Nephron (organoid): Measurements from ENCODE around the gene GPC1.

Experiments used
- H3K27ac Mint-ChIP-seq, 3 experiments: 2 replicates each; pipeline ENCODE4 v1.8.0; 2020; ENCODE audit warnings: mixed read lengths in 3 of 3, mild to moderate bottlenecking in 2 of 3, moderate library complexity in 1 of 3
- H3K27me3 Mint-ChIP-seq: 2 replicates; pipeline ENCODE4 v1.8.0; 2021; ENCODE audit warnings: low read depth, mild to moderate bottlenecking, moderate library complexity, mixed read lengths
- H3K36me3 Mint-ChIP-seq: 2 replicates; pipeline ENCODE4 v1.8.0; 2020; ENCODE audit warnings: low read depth, mixed read lengths
- H3K4me1 Mint-ChIP-seq: 2 replicates; pipeline ENCODE4 v1.8.0; 2020; ENCODE audit warnings: mixed read lengths
- H3K4me3 Mint-ChIP-seq, 3 experiments: 2 replicates each; pipeline ENCODE4 v1.8.0; 2020; ENCODE audit warnings: mild to moderate bottlenecking in 3 of 3, mixed read lengths in 3 of 3, moderate library complexity in 2 of 3
- H3K9me3 Mint-ChIP-seq: 2 replicates; pipeline ENCODE4 v1.8.0; 2020; ENCODE audit warnings: mixed read lengths
- CTCF ChIP-seq, 3 experiments: fragments of 200-600 bp; sonication (generic); IDR thresholded peaks; one replicate each; pipeline ENCODE4 v1.5.0; 2021; ENCODE audit warnings: antibody characterized with exemption in 3 of 3; ENCODE audit not compliant: unreplicated experiment in 3 of 3

The GPC1 gene

GRCh38 chr2:240463274-240463865, 27.9 kb downstream of the GPC1 start:
- H3K4me1 Mint-ChIP-seq = peaks cover 5% of the 10 kb centered on the region
- no peak for TF ChIP-seq CTCF (IDR thresholded peaks at IDR 0.05; ENCODE audit: unreplicated experiment in 3 of 3)
- H3K9me3 Mint-ChIP-seq = no peaks in the 10 kb centered on the region
- H3K27ac Mint-ChIP-seq = no peak overlapping the region
- peaks cover 6% of the 10 kb centered on the region for H3K36me3 Mint-ChIP-seq
- H3K27me3 Mint-ChIP-seq = no peaks in the 10 kb centered on the region
- H3K4me3 Mint-ChIP-seq = no peak overlapping the region

GRCh38 chr2:240463866-240464481, 28.5 kb downstream of the GPC1 start:
- peaks cover 6% of the 10 kb centered on the region for H3K36me3 Mint-ChIP-seq
- no peaks in the 10 kb centered on the region for H3K27me3 Mint-ChIP-seq
- H3K4me3 Mint-ChIP-seq = no peak overlapping the region
- no peak overlapping the region for H3K27ac Mint-ChIP-seq
- TF ChIP-seq CTCF (IDR thresholded peaks at IDR 0.05; ENCODE audit: unreplicated experiment in 3 of 3) = no peak
- H3K4me1 Mint-ChIP-seq = peaks cover 5% of the 10 kb centered on the region
- no peaks in the 10 kb centered on the region for H3K9me3 Mint-ChIP-seq

GRCh38 chr2:240464514-240465241, 29.2 kb downstream of the GPC1 start:
- no peak for TF ChIP-seq CTCF (IDR thresholded peaks at IDR 0.05; ENCODE audit: unreplicated experiment in 3 of 3)
- peaks cover 5% of the 10 kb centered on the region for H3K27me3 Mint-ChIP-seq
- peaks cover 9% of the 10 kb centered on the region for H3K4me1 Mint-ChIP-seq
- H3K27ac Mint-ChIP-seq = no peak overlapping the region
- H3K9me3 Mint-ChIP-seq = no peaks in the 10 kb centered on the region
- H3K36me3 Mint-ChIP-seq = peaks cover 6% of the 10 kb centered on the region
- H3K4me3 Mint-ChIP-seq = no peak overlapping the region

- Mint-ChIP-seq H3K4me1 (peaks cover 11% of the 10 kb centered on the region), H3K27me3 (peaks cover 6% of the 10 kb centered on the region), H3K27ac (no peak overlapping the region)
These were observed 29.9 kb downstream of the GPC1 start for GRCh38 chr2:240465268-240465764.

GRCh38 chr2:240465765-240466578, 30.5 kb downstream of the GPC1 start:
- no peak for TF ChIP-seq CTCF (IDR thresholded peaks at IDR 0.05; ENCODE audit: unreplicated experiment in 3 of 3)
- peaks cover 6% of the 10 kb centered on the region for H3K27me3 Mint-ChIP-seq
- H3K9me3 Mint-ChIP-seq = no peaks in the 10 kb centered on the region
- no peak overlapping the region for H3K27ac Mint-ChIP-seq
- peaks cover 6% of the 10 kb centered on the region for H3K4me1 Mint-ChIP-seq
- no peak overlapping the region for H3K4me3 Mint-ChIP-seq
- H3K36me3 Mint-ChIP-seq = peaks cover 6% of the 10 kb centered on the region

More at GRCh38 chr2:240465268-240465764, 29.9 kb downstream of the GPC1 start:
- Mint-ChIP-seq H3K9me3 (no peaks in the 10 kb centered on the region), H3K4me3 (no peak overlapping the region), H3K36me3 (peaks cover 6% of the 10 kb centered on the region)
- no peak for TF ChIP-seq CTCF (IDR thresholded peaks at IDR 0.05; ENCODE audit: unreplicated experiment in 3 of 3)
